GM18519 (cell line): ENCODE data around the gene ZNF576.
"Not testable (repeated sequence)": the region's sequence is repeated elsewhere in the genome, so short reads cannot be mapped to it uniquely, and the experiment has no call there.

Experiments used
- ATAC-seq: cut with Tn5 transposase; IDR thresholded peaks from one replicate; pipeline ENCODE4 v1.9.1; 2021; ENCODE audit warnings: mild to moderate bottlenecking, moderate library complexity; ENCODE audit not compliant: unreplicated experiment, low FRiP score

The ZNF576 gene, protein sequence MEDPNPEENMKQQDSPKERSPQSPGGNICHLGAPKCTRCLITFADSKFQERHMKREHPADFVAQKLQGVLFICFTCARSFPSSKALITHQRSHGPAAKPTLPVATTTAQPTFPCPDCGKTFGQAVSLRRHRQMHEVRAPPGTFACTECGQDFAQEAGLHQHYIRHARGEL

DNA sequence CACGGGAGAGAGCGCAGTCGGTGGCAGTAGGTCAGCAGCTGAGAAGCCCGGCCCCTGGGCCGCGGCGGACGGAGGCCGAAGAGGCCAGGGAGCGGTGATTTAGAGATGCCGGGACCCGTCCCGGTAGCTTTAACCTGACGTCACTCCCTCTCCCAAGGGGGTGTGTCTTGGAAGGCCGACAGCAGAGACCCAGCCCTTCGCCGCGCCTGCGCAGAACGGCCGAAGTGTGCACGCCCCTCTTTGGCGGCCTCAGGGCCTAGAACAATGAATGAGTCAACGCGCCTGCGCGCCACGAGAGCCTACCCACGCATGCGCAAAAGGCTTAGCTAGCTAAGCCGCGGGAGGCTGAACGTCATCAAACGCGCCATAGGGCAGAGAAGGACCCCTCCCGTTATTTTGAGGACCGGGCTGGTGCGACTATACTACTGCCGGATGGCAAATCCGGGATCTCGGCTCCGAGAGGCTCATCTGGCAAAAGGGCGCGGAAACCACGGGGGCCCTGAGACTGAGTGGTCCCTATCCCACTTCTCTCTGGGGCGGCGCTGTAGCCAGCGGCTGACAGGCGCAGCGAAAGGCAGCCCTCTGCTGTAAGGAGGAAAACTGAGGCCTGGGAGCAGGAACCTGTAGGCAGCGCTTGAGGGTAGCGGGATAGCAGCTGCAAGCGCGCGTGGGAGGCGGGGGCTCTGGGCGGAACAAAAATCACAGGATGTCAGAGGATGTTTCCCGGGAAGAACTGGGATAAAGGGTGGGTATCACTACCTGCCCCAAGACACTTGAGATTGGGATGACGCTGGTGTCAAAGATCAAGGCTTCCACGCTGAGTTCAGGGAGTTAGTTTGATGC is at the start of gene ZNF576, which contains the start of gene IRGQ:
Gene ZNF576 (plus strand): TSS at position 597 of the 843 bp plus-strand sequence. CDS start 514 bp downstream, outside the sequence.
Gene IRGQ (minus strand): TSS at position 136 of the 843 bp plus-strand sequence. CDS start 796 bp downstream, outside the sequence.
- peak; percentile 63 for ATAC-seq

DNA sequence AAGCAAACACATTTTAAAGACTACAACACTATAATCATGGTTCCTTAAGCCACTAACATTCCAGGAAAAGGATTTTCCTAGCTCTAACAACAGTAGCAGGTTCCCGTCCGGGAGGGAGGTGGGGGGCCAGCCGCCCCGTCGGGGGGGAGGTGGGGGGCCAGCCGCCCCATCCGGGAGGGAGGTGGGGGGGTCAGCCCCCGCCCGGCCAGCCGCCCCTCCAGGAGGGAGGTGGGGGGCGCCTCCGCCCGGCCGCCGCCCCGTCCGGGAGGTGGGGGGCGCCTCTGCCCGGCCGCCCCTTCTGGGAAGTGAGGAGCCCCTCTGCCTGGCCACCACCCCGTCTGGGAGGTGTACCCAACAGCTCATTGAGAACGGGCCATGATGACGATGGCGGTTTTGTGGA is 48.5 kb upstream of the ZNF576 start:
- not testable (repeated sequence) for ATAC-seq

DNA sequence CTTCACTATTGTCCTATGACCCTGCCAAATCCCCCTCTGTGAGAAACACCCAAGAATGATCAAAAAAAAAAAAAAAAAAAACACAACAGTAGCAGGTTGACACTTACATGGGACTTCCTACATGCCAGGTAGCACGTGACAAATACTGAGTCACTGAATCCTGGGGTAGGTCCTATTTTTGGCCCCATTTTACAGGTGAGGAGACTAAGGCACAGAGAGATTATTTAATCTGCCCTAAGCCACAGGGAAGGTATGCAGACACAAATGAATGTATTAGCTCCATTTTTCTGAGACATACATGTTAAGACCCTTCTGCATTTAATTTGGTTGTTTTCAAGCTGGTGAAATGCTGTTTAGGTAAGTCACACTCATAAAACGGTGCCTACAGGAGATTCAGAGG is 47.7 kb upstream of the ZNF576 start:
- ATAC-seq: no peak

DNA sequence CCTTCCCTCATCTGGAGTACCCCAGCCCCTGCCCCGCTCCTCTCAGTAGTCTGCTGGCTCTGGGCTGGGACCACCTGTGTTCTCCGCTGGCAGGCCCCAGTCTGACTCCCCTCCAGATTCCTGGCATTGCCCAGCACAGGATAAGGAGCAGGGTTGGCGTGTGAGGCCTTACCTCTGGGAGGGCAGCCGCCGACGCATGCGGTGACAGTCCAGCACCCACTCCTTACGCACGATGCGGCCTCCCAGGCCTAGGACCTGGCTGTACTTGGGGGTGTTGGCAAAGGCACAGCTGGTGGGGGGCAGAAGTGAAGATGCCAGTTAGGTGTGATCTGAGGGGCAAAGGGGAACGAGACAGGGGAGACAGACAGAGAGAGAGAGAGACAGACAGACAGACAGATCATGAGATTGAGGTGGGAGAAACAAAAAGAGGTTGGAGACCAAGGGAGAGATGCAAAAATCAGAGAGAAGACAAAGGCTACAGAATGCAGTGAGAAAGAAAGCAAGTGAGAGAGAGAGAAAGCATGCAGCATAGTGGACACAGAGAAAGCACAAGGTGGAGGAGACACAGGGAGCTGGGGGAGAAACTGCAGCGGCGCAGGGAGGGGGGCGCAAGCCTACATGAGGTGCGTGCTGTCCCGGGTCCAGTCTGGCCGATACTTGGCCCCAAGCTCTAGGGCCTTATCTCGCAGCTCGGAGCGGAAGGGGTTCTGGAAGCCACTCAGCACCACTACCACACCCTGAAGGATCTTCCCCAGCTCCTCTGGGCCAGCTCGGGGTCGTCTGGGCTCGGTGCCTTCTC is 44.8 kb upstream of the ZNF576 start:
- no peak for ATAC-seq

DNA sequence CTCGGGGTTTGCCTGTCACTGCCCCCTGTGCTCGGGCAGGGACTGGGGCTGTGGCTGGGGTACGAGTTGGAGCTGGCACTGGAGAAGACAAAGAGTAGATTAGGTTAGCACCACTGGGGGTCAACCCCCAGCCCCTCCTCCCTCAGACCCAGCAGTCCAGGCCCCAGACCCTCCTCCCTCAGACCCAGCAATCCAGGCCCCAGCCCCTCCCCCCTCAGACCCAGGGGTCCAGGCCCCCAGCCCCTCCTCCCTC is 44.3 kb upstream of the ZNF576 start:
- ATAC-seq: no peak

DNA sequence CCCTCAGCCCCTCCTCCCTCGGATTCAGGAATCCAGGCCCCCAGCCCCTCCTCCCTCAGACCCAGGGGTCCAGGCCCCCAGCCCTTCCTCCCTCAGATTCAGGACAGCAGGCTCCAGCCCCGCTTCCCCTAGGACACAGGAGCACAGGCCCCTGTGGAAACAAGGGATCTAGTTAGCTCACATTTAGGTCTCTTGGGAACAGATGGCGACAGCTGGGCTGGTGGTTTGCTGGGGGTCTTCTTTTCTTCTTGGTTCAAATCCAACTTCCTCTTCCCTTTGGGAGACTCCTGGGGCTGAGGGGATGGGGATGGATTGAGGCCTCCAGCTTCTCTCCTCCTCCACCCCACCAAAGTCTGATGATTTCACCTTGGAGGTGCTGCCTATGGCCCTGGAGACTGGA is 43.8 kb upstream of the ZNF576 start:
- no peak for ATAC-seq

DNA sequence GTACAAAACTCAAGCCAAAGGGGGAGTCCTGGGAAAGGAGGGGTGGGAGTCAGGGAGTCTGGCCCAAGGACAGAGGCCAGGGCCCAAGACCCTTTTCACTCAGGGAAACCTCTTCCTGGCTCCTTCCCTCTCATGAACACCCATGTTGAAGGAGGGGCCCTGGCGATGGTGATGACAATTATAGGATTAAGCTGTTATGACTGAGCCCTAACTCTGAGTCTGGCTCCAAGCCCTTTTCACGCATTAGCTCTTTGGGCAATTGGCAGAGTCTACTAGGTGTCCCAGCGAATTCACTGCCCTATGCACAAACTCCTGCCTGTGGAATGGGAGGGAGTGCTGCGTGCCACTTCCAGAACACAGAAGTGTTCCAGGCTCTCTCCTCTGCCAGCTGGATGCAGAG is 42.7 kb upstream of the ZNF576 start:
- no peak for ATAC-seq

DNA sequence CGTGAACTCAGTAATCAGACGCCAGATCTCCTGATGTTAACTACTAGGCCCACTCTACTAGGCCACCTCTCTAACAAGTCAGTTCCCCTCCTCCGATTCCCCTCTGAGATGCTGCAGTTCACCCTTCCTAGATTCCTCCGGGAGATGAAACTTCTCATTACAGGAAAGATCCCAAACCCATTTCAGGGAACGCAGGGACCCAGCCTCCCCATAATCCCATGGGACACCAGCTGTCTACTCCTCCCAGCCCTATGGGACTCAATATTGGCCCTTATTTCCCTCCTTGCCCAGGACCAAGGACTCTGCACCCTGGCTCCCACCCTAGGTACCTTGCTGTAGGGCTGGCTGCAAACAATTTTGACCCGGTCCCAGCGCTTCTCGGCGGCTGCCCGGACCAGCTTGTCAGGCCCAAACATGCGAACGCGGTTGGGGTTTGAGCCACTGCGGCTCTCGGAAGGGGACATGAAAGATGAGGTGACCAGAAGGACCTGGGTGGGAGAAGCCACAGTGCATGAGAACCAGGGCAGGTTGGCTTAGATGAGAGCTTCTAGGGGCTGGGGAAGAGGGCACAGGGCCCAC is 42.0 kb upstream of the ZNF576 start:
- ATAC-seq: no peak

DNA sequence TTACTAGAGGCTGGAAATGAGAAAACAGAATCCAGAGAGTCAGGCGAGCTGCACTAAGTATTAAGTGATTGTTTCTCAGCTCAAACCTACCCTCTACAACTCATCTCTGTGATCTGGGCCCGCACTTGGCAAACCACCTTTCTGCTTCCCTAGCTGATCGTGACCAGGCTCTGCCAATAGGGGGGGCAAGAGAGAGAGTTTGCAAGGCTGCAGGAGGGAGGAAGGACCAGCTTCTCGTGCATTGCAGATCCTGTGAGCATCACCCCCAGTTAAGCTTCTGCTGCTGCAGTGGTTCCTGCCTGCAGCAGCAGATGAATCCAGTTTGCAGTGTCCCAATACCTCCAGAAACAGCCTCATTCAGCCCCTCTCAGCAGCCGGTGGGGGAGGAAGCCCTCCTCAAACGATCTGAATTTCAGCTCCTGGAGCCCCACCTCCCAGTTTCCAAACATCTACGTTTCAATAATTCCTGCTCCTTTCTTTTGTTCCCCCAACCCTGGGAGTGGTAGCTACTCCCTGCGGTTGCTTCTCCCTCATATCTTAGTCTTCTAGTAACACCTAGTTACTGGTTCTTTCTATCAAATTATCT is 41.1 kb upstream of the ZNF576 start:
- no peak for ATAC-seq

DNA sequence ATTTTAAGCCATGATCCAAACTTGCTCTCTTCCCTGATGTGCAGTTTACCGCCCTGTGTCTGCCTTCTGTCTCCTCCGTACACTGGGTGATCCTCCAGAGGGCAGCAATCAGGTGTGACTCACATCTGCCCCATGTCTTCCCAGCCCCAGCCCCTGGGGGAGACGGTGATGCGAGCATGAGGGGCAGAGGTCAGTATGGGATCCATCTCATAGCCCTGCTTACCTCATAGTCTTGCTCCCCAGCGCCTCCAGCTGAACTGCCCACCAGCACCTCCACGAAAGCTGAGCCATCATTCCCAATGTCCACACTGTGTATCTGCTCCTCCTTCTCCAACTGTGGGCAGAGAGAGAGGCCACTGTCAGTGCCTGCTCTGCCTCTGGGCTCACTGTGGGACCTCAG is 35.7 kb upstream of the ZNF576 start:
- ATAC-seq: no peak

DNA sequence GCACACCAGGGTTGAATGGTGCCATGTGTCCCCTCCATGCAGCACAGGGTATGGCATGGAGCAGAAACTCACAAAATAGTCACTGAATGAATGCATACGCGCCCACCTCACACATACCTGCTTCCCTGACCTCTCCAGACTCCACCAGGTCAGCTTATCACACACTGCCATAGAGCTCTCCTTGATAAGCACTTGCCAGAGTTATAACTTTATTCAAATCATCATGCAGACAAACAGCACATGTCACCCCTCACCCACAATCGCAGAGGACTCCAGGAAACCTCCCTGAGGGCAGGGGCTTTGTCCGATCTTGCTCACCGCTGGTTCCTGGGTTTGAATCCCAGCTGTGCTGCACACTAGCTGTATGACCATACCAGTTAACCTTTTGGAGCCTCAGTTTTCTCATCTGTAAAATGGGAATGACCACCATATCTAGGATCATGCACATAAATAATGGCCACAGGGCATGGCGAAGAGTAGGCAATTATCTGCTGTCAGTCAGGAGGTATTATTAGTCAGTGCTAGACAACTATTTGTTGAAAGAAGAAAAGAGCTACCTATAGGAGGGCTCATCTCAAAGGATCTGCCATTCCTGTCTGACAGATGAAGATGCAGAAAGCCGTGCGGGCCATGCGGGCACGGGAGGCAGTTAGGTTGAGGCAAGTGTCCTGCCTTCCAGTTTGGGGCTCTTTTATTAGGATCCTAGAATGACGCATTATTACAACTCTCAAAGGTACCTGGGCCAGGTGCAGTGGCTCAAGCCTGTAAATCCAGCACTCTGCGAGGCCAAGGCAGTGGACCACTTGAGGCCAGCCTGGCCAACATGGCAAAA is 35.0 kb upstream of the ZNF576 start:
- no peak for ATAC-seq

DNA sequence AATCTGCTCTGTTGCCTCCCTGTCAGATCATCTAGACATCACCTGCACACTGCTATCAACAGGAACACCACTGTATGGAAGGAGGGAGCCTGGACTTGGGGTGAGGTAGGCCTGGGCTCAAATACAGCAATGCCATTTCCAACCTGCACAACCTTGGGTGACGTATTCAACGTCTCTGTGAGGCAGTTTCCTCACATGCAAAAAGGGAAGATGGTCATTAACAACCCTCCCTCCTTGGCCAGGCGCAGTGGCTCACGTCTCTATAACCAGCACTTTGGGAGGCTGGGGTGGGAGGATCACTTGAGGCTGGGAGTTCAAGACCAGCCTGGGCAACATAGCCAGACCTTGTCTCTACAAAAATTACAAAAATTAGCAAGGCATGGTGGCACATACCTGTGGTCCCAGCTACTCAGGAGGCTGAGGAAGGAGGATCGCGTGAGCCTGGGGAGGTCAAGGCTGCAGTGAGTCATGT is 34.1 kb upstream of the ZNF576 start:
- ATAC-seq: no peak

DNA sequence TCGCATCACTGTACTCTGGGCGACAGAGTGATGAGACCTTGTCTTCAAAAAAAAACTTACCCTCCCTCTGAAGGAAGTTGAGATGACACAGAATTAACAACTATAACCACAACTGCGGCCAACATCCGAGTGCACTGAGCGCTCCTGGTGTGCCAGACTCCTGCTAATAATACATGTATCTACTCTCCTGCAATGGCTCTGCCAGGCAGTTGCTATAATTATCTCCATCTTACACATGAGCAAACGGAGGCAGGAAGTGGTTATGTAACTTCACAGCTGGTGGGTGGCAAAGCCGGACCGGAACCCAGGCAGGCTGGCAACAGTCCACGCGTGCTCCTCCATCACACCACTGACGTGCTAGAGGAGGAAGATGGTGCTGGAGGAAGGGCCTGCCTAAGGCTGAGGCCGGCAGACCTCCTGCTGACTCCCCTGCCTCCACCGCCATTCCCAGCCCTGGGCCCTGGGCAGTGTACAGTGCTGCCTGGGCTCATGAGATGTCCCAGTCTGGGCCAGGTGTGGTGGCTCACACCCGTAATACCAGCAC is 33.6 kb upstream of the ZNF576 start:
- peak; percentile 58 for ATAC-seq

DNA sequence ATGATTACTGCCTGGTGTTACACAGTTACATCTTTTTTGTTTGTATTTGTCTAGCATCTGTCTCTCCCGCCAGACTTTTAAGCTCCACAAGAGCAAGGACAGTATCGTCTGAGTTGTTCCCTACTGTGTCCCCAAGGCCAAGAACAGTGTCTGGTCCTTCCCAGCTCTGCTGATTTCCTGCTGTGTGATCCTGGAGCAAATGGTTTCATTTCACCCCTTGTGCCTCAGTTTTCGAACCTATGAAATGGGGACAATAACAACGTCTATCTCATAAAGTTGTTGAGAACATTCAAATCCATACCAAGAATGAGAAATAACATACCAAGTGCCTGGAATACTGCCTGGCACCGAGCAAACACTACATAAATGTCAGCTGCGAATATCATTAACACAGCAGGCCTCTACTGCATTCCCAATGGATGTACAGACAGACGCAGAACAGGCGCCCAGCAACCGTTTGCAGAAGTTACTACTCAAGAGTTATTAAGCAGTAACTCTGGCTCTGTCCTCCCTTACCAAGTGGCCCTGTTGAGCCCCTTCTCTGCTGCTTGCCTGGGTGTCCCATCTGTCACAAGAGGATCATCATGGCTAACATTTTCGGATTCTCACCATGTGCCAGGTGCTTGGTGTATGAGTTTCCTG is 32.5 kb upstream of the ZNF576 start:
- ATAC-seq: no peak

DNA sequence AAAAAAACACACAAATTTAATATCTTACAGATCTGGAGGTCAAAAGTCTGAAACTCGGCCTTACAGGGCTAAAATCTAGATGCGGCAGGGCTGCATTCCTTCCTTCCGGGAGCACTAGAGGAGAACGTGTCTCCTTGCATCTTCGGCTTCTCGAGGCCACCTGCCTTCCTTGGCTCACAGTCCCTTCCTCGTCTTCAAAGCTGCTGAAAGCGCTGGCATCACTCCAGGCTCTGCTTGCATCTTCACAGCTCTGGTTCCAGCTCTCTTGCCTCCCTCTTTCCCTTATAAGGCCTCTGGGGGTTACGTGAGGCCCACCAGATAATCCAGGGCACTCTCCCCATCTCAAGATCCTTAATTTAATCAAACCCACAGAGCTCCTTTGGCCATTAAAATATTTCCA is 31.6 kb upstream of the ZNF576 start:
- ATAC-seq: no peak

DNA sequence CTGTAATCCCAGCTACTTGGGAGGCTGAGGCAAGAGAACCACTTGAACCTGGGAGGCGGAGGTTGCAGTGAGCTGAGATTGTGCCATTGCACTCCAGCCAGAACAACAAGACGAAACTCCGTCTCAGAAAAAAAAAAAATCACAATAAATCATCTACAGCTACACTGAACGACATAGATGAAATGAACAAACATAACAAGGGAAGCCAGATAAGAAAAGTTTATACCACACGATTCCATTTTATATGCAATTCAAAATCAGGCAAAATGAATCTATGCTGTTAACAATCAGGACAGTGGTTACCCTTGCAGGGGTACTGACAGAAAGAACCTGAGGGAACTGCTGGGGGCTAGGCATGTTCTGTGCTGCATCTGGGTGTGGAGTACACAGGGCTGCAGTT is 26.7 kb upstream of the ZNF576 start:
- no peak for ATAC-seq

DNA sequence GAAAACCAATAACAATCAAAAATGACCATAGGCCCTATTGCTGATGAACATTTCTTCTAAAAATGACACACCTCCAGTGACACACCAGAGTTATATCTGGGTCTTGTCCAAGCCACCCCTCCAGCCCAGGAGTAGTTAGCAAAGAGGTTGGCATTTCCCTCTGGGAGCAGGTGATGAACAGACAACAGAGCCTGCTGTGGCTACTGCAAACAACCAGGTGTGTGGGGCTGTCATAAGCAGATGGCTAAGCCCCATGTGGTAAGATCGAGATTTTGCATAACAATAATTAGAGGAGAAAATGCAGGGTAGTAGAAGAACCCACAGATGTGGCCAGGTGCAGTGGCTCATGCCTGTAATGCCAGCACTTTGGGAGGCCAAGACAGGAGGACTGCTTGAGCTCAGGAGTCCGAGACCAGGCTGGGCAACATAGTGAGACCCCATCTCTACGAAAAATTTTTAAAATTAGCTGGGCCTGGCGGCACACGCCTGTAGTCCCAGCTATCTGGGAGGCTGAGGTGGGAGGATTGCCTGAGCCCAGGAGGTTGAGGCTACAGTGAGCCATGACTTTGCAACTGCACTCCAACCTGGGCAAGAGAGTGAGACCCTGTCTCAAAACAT is 26.1 kb upstream of the ZNF576 start:
- no peak for ATAC-seq

DNA sequence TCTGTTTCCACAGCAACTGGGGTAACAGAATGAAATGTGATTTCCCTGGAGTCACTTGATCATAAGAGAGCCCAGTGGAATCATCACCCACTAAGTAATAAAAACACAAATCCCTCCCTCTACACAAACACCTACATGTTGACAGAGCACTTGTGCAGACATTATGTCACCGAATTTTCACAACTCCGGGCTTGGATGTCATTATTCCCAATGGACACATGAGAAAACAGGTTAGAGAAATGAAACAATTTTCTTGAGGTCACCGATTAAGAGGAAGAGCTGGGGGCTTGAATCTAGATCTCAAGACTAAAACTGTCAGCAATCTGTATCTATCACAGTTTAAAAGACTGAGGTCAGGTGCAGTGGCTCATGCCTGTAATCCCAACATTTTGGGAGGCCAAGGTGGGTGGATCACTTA is 24.2 kb upstream of the ZNF576 start:
- no peak for ATAC-seq
